Liver (tissue), 9 donors: ENCODE measurements around the gene TOPAZ1. TPM values are rescaled to one million over a fixed set of nuclear protein-coding genes. Genes with fewer than 3 reads are reported as not detected.

Experiments
- DNase-seq: peaks from one replicate; pipeline ENCODE4 v3.0.0-alpha.2; 2017; ENCODE audit warnings: low spot score
- H3K27ac ChIP-seq, 2 donors: one replicate each; pipeline ENCODE4 v1.7.0; 2013; ENCODE audit warnings: inconsistent platforms in 2 of 2, low read length in 2 of 2, control low read depth in 1 of 2, low read depth in 1 of 2, mild to moderate bottlenecking in 1 of 2
- H3K27me3 ChIP-seq, 4 donors: one replicate each; pipeline versions ENCODE4 v1.6.1 to v1.7.0; 2013; ENCODE audit warnings: low read length in 3 of 4, inconsistent platforms in 1 of 4, mild to moderate bottlenecking in 1 of 4, moderate library complexity in 1 of 4; ENCODE audit not compliant: control insufficient read depth in 4 of 4, insufficient read depth in 4 of 4
- H3K36me3 ChIP-seq, 4 donors: one replicate each; pipeline versions ENCODE4 v1.6.1 to v1.7.0; 2013; ENCODE audit warnings: low read length in 3 of 4, mild to moderate bottlenecking in 3 of 4, low read depth in 1 of 4, moderate library complexity in 1 of 4; ENCODE audit not compliant: control insufficient read depth in 4 of 4, insufficient read depth in 3 of 4
- H3K4me1 ChIP-seq, 4 donors: one replicate each; pipeline versions ENCODE4 v1.6.1 to v1.7.0; 2013; ENCODE audit warnings: low read length in 3 of 4, mild to moderate bottlenecking in 3 of 4, moderate library complexity in 1 of 4; ENCODE audit not compliant: control insufficient read depth in 4 of 4, insufficient read depth in 4 of 4
- H3K4me3 ChIP-seq, 3 donors: one replicate each; pipeline versions ENCODE4 v1.6.1 to v1.7.0; 2013; ENCODE audit warnings: low read length in 3 of 3, control low read depth in 1 of 3, low read depth in 1 of 3, mild to moderate bottlenecking in 1 of 3
- H3K9ac ChIP-seq, 2 donors: one replicate each; pipeline ENCODE4 v1.7.0; 2013; ENCODE audit warnings: low read length in 2 of 2, mild to moderate bottlenecking in 2 of 2, moderate library complexity in 2 of 2, control low read depth in 1 of 2, low read depth in 1 of 2
- H3K9me3 ChIP-seq, 4 donors: one replicate each; pipeline versions ENCODE4 v1.6.1 to v1.7.0; 2013; ENCODE audit warnings: low read length in 3 of 4; ENCODE audit not compliant: control insufficient read depth in 4 of 4
- EGR1 ChIP-seq, 2 donors: IDR thresholded peaks; 2 replicates each; pipeline ENCODE4 v1.6.1; 2016 to 2018; ENCODE audit warnings: antibody characterized with exemption in 2 of 2, low read depth in 2 of 2
- FOXA1 ChIP-seq: IDR thresholded peaks from 2 replicates; pipeline ENCODE4 v1.6.1; 2016; ENCODE audit warnings: antibody characterized with exemption
- FOXA2 ChIP-seq: IDR thresholded peaks from 2 replicates; pipeline ENCODE4 v1.6.1; 2016; ENCODE audit warnings: antibody characterized with exemption
- GABPA ChIP-seq, 2 donors: IDR thresholded peaks in 1 of 2; conservative IDR thresholded peaks in 1 of 2; 2 replicates each; pipeline ENCODE4 v1.6.1; 2016; ENCODE audit warnings: antibody characterized with exemption in 2 of 2, mild to moderate bottlenecking in 1 of 2, moderate library complexity in 1 of 2
- HNF4A ChIP-seq, 2 donors: conservative IDR thresholded peaks; 2 replicates each; pipeline ENCODE4 v1.6.1; 2016; ENCODE audit warnings: antibody characterized with exemption in 2 of 2, mild to moderate bottlenecking in 2 of 2
- HNF4G ChIP-seq: IDR thresholded peaks from 2 replicates; pipeline ENCODE4 v1.6.1; 2016; ENCODE audit warnings: antibody characterized with exemption
- JUND ChIP-seq, 2 donors: IDR thresholded peaks; 2 replicates each; pipeline ENCODE4 v1.6.1; 2016; ENCODE audit warnings: antibody characterized with exemption in 2 of 2
- NR2F2 ChIP-seq: IDR thresholded peaks from 2 replicates; pipeline ENCODE4 v1.6.1; 2016; ENCODE audit warnings: antibody characterized with exemption
- RAD21 ChIP-seq, 2 donors: IDR thresholded peaks; 2 replicates each; pipeline ENCODE4 v1.6.1; 2016; ENCODE audit warnings: antibody characterized with exemption in 2 of 2, mild to moderate bottlenecking in 2 of 2
- SP1 ChIP-seq: IDR thresholded peaks from 2 replicates; pipeline ENCODE4 v1.6.1; 2018; ENCODE audit warnings: antibody characterized with exemption, mild to moderate bottlenecking
- TAF1 ChIP-seq: conservative IDR thresholded peaks from 2 replicates; pipeline ENCODE4 v1.6.1; 2016; ENCODE audit warnings: antibody characterized with exemption, mild to moderate bottlenecking
- YY1 ChIP-seq: IDR thresholded peaks from 2 replicates; pipeline ENCODE4 v1.6.1; 2016; ENCODE audit warnings: antibody characterized with exemption, mild to moderate bottlenecking
- WGBS: extraction: QIAGEN DNeasy Blood & Tissue Kit; methylation state at CpG from one replicate; pipeline ENCODE4 v1.1.7; 2013; 5-methylcytosine and 5-hydroxymethylcytosine counted together
- polyA plus RNA-seq, 2 donors: library from polyadenylated mRNA; stranded (reverse) in 1 of 2; unstranded in 1 of 2; fragments of 200-250 nt in 1 of 2; fragments of >200 nt in 1 of 2; fragmentation: Nextera tagmentation in 1 of 2; extraction: Ambion mirVana in 1 of 2; gene quantifications; one replicate each; pipeline versions ENCODE4 v1.2.1 to v1.2.3, GENCODE V29; 2013 to 2015
- total RNA-seq, 2 donors: library from RNA; depleted of rRNA; stranded (reverse); fragments of >200 nt; gene quantifications; one replicate each; pipeline ENCODE4 v1.2.3, GENCODE V29; 2014
- TF ChIP-seq, protein P1 (sequence below): IDR thresholded peaks from 2 replicates; pipeline ENCODE4 v1.6.1; 2016; ENCODE audit warnings: antibody characterized with exemption
- TF ChIP-seq, protein P2 (sequence below): IDR thresholded peaks from 2 replicates; pipeline ENCODE4 v1.6.1; 2016; ENCODE audit warnings: antibody characterized with exemption, mild to moderate bottlenecking
- TF ChIP-seq, protein P3 (sequence below): IDR thresholded peaks from 2 replicates; pipeline ENCODE4 v1.6.1; 2016; ENCODE audit warnings: antibody characterized with exemption
- donor health status: healthy.
- donor health status: healthy.
- donor health status: healthy.
- donor health status: healthy.
- donor health status: healthy.

The TOPAZ1 gene
- total and polyA plus RNA-seq, 4 donors = not detected

DNA sequence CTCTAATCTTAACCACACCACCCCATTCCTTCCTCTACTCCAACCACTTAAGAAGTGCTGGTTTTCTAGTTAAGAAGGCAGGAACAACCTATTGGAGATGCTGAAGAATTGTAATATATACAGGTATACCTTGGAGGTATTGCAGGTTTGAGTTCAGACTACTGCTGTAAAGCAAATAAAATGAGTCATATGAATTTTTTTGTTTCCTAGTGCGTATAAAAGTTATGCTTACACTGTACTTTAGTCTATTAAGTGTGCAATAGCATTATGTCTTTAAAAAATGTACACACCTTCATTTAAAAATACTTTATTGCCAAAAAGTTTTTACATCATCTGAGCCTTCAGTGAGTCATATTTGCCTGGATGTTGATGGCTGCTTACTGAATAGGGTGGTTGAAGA is 22.5 kb downstream of the TOPAZ1 start:
- no peak overlapping the region for H3K27ac ChIP-seq
- H3K36me3 ChIP-seq = no peaks in the 10 kb centered on the region
- peaks cover 0 to 3% (median 0%) of the 10 kb centered on the region in 4 donors for H3K9me3 ChIP-seq
- H3K27me3 ChIP-seq = no peaks in the 10 kb centered on the region
- no peak for DNase-seq
- no peaks in the 10 kb centered on the region for H3K4me1 ChIP-seq
- no peak overlapping the region for H3K4me3 ChIP-seq
- TF ChIP-seq FOXA2 (no peak), GABPA (IDR thresholded peaks at IDR 0.05 in 1 of 2, conservative IDR thresholded peaks at IDR 0.05 in 1 of 2) (no peak), RAD21 (IDR thresholded peaks at IDR 0.05) (no peak), EGR1 (IDR thresholded peaks at IDR 0.05; ENCODE audit: low read depth in 2 of 2) (no peak), TAF1 (no peak), HNF4G (no peak), SP1 (no peak), JUND (IDR thresholded peaks at IDR 0.05) (no peak)
- WGBS = 81% methylated on average over 1 of the region's 1 CpG
- H3K9ac ChIP-seq = no peak overlapping the region

DNA sequence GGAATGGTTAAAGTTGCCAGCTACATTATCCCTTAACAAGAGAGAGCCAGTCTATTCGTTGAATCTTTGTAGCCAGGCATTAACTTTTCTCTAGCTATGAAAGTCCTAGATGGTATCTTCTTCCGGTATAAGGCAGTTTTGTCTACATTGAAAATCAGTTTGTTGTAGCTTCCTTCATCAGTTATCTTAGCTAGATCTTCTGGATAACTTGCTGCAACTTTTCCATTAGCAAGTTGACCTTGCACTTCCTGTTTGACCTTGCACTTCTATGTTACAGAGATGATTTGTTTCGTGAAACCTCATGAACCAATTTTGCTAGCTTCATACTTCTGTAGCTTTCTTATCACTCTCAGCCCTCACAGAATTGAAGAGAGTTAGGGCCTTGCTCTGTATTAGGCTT is 24.1 kb downstream of the TOPAZ1 start:
- Histone ChIP-seq H3K27ac (no peak overlapping the region), H3K4me3 (no peak overlapping the region), H3K9ac (no peak overlapping the region), H3K9me3 (peaks cover 0 to 3% (median 0%) of the 10 kb centered on the region in 4 donors), H3K4me1 (no peaks in the 10 kb centered on the region), H3K27me3 (no peaks in the 10 kb centered on the region), H3K36me3 (no peaks in the 10 kb centered on the region)
- 78% methylated on average over 3 of the region's 3 CpGs for WGBS
- TF ChIP-seq YY1 = no peak
- no peak for TF ChIP-seq HNF4G
- no peak for TF ChIP-seq EGR1 (IDR thresholded peaks at IDR 0.05; ENCODE audit: low read depth in 2 of 2)
- TF ChIP-seq, protein P1, sequence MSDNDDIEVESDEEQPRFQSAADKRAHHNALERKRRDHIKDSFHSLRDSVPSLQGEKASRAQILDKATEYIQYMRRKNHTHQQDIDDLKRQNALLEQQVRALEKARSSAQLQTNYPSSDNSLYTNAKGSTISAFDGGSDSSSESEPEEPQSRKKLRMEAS = no peak
- TF ChIP-seq HNF4A (conservative IDR thresholded peaks at IDR 0.05) = no peak
- TF ChIP-seq, protein P2, sequence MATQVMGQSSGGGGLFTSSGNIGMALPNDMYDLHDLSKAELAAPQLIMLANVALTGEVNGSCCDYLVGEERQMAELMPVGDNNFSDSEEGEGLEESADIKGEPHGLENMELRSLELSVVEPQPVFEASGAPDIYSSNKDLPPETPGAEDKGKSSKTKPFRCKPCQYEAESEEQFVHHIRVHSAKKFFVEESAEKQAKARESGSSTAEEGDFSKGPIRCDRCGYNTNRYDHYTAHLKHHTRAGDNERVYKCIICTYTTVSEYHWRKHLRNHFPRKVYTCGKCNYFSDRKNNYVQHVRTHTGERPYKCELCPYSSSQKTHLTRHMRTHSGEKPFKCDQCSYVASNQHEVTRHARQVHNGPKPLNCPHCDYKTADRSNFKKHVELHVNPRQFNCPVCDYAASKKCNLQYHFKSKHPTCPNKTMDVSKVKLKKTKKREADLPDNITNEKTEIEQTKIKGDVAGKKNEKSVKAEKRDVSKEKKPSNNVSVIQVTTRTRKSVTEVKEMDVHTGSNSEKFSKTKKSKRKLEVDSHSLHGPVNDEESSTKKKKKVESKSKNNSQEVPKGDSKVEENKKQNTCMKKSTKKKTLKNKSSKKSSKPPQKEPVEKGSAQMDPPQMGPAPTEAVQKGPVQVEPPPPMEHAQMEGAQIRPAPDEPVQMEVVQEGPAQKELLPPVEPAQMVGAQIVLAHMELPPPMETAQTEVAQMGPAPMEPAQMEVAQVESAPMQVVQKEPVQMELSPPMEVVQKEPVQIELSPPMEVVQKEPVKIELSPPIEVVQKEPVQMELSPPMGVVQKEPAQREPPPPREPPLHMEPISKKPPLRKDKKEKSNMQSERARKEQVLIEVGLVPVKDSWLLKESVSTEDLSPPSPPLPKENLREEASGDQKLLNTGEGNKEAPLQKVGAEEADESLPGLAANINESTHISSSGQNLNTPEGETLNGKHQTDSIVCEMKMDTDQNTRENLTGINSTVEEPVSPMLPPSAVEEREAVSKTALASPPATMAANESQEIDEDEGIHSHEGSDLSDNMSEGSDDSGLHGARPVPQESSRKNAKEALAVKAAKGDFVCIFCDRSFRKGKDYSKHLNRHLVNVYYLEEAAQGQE = no peak
- no peak for TF ChIP-seq FOXA1
- no peak for TF ChIP-seq RAD21 (IDR thresholded peaks at IDR 0.05)
- TF ChIP-seq TAF1 = no peak
- no peak for DNase-seq

DNA sequence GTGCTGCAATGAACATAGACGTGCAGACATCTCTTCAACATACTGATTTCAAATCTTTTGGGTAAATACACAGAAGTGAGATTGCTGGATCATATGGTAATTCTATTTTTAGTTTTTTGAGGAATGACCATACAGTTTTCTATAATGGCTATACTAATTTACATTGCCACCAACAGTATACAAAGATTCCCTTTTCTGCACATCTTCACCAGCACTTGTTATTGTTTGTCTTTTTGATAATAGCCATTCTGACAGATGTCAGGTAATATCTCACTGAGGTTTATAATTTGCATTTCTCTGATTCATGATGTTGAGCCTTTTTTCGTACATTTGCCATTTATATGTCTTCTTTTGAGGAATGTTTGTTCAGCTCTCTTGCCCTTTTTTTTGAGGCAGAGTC is 30.5 kb downstream of the TOPAZ1 start:
- no peak for DNase-seq
- Histone ChIP-seq H3K27me3 (no peaks in the 10 kb centered on the region), H3K9me3 (peaks cover 0 to 8% (median 0%) of the 10 kb centered on the region in 4 donors), H3K4me1 (no peaks in the 10 kb centered on the region), H3K4me3 (no peak overlapping the region), H3K27ac (no peak overlapping the region), H3K9ac (no peak overlapping the region), H3K36me3 (no peaks in the 10 kb centered on the region)
- WGBS = 89% methylated on average over 2 of the region's 2 CpGs
- TF ChIP-seq GABPA (IDR thresholded peaks at IDR 0.05 in 1 of 2, conservative IDR thresholded peaks at IDR 0.05 in 1 of 2) (no peak), HNF4G (no peak), NR2F2 (no peak), FOXA2 (no peak), EGR1 (IDR thresholded peaks at IDR 0.05; ENCODE audit: low read depth in 2 of 2) (no peak)
- TF ChIP-seq, protein P2 = no peak
- TF ChIP-seq, protein P3, sequence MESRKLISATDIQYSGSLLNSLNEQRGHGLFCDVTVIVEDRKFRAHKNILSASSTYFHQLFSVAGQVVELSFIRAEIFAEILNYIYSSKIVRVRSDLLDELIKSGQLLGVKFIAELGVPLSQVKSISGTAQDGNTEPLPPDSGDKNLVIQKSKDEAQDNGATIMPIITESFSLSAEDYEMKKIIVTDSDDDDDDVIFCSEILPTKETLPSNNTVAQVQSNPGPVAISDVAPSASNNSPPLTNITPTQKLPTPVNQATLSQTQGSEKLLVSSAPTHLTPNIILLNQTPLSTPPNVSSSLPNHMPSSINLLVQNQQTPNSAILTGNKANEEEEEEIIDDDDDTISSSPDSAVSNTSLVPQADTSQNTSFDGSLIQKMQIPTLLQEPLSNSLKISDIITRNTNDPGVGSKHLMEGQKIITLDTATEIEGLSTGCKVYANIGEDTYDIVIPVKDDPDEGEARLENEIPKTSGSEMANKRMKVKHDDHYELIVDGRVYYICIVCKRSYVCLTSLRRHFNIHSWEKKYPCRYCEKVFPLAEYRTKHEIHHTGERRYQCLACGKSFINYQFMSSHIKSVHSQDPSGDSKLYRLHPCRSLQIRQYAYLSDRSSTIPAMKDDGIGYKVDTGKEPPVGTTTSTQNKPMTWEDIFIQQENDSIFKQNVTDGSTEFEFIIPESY = no peak
- TF ChIP-seq, protein P1 = no peak
